ENCODE data around the gene PLPPR3.
A peak's percentile ranks its signal among the peaks of the same experiment; 100 is the strongest.

The PLPPR3 gene

DNA sequence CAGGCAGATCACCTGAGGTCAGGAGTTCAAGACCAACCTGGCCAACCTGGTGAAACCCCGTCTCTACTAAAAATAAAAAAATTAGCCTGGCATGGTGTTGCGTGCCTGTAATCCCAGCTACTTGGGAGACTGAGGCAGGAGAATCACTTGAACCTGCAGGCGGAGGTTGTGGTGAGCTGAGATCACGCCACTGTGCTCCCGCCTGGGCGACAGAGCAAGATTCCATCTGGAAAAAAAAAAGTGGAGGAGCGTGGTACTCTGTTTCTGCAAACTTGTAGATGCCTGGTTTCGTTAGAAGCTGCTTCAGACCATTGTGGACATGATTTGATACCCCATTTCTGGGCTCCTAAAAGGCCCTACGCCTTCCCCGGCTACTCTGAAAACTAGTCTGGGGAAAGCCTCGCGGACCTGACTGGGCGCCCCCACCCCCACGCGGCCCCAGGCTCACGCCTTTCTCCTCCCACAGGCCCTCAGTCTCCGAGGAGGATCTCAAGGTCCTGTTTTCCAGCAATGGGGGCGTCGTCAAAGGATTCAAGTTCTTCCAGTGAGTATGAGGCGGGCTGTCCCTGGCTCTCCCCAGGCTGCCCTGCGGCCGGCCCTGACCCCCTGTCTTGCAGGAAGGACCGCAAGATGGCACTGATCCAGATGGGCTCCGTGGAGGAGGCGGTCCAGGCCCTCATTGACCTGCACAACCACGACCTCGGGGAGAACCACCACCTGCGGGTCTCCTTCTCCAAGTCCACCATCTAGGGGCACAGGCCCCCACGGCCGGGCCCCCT, 11.5 kb downstream of the PLPPR3 start:
- H3K4me1 Mint-ChIP-seq: peaks cover 9% of the 10 kb centered on the region
- H3K36me3 Mint-ChIP-seq: peaks cover 59% of the 10 kb centered on the region
- H3K27me3 Mint-ChIP-seq: no peaks in the 10 kb centered on the region
- no peak overlapping the region for H3K4me3 Mint-ChIP-seq
- H3K9me3 Mint-ChIP-seq: no peaks in the 10 kb centered on the region
- no peak for ATAC-seq
- no peak overlapping the region for H3K27ac Mint-ChIP-seq

DNA sequence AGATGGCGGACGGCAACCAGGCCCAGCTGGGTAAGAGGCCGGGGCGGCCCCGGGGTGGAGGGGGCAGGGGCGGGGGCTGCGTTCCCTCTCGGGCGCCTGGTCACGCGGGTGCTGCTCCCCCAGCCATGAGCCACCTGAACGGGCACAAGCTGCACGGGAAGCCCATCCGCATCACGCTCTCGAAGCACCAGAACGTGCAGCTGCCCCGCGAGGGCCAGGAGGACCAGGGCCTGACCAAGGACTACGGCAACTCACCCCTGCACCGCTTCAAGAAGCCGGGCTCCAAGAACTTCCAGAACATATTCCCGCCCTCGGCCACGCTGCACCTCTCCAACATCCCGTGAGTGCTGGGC, 13.4 kb downstream of the PLPPR3 start:
- H3K36me3 Mint-ChIP-seq: peaks cover 60% of the 10 kb centered on the region
- no peak overlapping the region for H3K27ac Mint-ChIP-seq
- no peaks in the 10 kb centered on the region for H3K27me3 Mint-ChIP-seq
- ATAC-seq: no peak
- H3K9me3 Mint-ChIP-seq: no peaks in the 10 kb centered on the region
- H3K4me3 Mint-ChIP-seq: no peak overlapping the region
- peaks cover 10% of the 10 kb centered on the region for H3K4me1 Mint-ChIP-seq

DNA sequence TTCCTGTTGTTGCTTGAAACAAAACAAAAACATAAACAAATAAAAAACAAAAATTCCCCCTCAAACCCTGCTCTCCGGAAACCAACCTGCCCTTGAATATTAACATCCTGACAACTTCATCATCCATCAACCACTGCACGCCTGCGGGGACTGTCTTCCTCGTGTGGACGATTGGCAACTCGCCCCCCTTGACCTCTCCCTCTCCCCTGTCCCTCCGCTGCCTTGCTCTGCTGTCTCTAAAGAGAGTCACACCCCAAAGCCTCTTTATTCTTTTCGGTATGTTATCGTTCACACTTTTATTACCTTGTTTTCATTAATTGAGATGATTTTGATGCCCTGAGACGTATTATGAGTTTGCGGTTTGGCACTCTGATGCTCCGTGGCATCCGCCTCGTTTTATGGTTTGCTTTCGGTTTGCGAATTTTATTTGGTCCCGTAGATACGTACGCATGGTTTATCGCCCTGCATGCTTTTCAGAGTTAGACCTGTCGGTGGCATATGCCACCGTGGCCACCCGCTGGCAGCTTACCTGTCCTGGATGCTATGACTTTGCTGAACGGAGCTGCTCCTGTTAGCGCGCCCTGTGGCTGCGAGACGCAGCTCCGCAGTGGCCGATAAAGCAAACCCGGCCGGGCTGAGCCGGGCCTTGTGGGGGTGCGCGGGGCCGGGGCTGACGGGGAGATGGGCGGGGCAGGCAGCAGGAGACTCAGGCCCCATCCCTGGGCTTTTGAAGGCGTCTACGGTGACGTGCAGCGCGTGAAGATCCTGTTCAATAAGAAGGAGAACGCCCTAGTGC, 13.9 kb downstream of the PLPPR3 start:
- peaks cover 62% of the 10 kb centered on the region for H3K36me3 Mint-ChIP-seq
- no peak overlapping the region for H3K4me3 Mint-ChIP-seq
- peaks cover 16% of the 10 kb centered on the region for H3K4me1 Mint-ChIP-seq
- no peak for ATAC-seq
- H3K27ac Mint-ChIP-seq: no peak overlapping the region
- H3K27me3 Mint-ChIP-seq: no peaks in the 10 kb centered on the region
- H3K9me3 Mint-ChIP-seq: no peaks in the 10 kb centered on the region

DNA sequence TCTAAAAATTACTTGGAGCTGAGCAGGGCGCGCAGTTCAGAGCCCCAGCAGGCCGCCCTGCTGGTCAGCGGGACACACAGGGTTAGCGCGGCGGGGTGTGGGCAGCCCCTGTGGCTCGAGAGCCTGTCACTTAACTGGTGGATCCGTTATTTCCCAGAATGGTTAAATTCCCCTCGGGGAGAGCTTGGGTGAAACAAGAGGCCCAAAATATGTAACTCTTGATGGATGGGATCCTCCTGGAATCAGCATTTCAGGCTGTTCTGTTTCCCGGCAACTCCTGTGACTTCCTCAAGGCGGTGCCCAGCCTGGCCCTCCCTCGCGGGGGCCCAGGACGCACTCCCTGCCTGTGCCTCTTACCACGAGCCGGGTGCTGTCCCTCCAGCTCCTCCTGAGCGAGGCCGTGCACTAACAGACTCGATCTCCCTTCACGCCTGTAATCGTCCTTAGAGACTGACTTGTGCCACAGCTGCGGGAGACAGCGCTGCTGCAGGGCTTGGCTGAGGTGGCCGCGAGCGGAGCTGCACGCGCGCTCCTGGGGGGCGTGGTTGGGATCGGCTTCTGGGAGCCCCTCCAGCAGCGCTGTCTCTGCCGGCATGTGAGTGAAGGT, 14.8 kb downstream of the PLPPR3 start:
- ATAC-seq: no peak
- H3K27ac Mint-ChIP-seq: no peak overlapping the region
- H3K27me3 Mint-ChIP-seq: no peaks in the 10 kb centered on the region
- no peak overlapping the region for H3K4me3 Mint-ChIP-seq
- peaks cover 25% of the 10 kb centered on the region for H3K4me1 Mint-ChIP-seq
- peaks cover 68% of the 10 kb centered on the region for H3K36me3 Mint-ChIP-seq
- no peaks in the 10 kb centered on the region for H3K9me3 Mint-ChIP-seq

DNA sequence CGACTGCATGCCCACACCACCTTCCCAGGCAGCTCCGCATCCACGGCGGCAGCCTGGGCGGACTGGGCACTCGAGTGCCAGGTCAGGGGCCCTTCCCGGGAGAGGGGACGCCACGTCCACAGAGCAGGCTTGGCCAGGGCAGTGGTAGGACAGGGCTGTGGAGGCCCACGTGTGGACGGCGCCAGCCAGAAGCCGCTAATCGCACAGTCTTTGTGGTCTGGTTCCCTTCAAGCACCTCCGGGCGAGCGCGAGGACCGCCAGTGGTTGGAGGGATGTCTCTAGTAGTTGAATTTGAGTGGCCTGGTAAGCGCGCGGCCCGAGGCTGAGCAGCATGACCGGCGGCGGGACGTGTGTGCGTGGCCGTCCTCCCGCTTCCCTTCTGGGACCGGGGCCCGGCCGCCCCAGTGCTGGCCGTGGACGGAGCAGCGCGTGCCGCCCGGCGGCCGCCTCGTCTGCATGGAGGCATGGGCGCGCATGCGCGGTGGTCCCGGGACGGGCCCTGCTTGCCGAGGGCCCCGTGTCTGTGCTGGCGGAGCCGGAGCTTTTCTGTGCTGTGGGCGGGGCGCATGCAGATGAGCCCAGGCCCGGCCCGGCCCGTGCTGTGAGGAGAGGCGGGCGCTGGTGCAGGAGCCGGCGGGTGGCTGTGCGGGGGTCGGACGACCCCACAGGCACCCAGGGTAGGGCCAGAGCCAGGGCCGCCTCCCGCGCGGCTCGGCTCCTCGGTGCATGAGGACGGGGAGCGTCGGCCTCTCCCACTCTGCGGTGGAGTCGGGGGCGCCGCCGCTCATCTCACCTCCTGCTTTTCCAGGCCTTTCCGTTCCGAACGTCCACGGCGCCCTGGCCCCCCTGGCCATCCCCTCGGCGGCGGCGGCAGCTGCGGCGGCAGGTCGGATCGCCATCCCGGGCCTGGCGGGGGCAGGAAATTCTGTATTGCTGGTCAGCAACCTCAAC, 15.9 kb downstream of the PLPPR3 start:
- peaks cover 35% of the 10 kb centered on the region for H3K4me1 Mint-ChIP-seq
- ATAC-seq: peak; percentile 41
- no peak overlapping the region for H3K4me3 Mint-ChIP-seq
- H3K27me3 Mint-ChIP-seq: no peaks in the 10 kb centered on the region
- peaks cover 61% of the 10 kb centered on the region for H3K36me3 Mint-ChIP-seq
- no peak overlapping the region for H3K27ac Mint-ChIP-seq
- no peaks in the 10 kb centered on the region for H3K9me3 Mint-ChIP-seq

DNA sequence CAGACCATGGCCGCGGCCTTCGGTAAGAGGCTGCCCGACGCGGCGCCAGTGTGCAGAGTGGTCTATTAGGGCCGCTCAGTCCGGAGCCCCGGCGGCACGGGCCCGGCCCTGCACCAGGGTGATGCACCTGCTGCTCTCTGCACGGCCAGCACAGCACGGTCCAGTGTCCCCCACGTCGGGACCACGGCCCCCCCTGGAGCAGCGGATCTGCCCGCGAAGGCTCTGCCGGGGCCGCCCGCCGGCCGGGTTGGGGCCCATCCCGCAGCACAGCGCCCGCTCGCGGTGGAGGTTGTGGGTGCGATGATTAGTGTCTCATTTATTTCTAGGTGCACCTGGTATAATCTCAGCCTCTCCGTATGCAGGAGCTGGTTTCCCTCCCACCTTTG, 16.6 kb downstream of the PLPPR3 start:
- H3K9me3 Mint-ChIP-seq: no peaks in the 10 kb centered on the region
- H3K27me3 Mint-ChIP-seq: no peaks in the 10 kb centered on the region
- ATAC-seq: peak; percentile 22
- H3K4me3 Mint-ChIP-seq: no peak overlapping the region
- no peak overlapping the region for H3K27ac Mint-ChIP-seq
- H3K4me1 Mint-ChIP-seq: peaks cover 42% of the 10 kb centered on the region
- peaks cover 59% of the 10 kb centered on the region for H3K36me3 Mint-ChIP-seq

DNA sequence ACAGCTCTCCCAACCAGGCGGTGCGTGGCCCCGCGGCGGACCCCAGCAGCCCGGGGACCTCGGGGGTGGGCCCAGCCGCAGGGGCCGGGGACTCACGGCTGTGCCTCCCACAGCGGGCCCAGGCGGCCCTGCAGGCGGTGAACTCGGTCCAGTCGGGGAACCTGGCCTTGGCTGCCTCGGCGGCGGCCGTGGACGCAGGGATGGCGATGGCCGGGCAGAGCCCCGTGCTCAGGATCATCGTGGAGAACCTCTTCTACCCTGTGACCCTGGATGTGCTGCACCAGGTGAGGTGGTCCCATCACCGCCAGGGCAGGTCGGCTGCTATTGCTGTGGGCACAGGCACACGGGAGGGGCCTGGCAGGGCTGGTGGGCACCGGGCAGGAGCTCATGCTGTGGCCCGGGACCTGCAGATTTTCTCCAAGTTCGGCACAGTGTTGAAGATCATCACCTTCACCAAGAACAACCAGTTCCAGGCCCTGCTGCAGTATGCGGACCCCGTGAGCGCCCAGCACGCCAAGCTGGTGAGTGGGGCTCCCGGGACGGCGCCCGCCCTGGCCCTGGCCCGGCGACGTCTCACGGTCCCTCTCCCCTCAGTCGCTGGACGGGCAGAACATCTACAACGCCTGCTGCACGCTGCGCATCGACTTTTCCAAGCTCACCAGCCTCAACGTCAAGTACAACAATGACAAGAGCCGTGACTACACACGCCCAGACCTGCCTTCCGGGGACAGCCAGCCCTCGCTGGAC, 17.2 kb downstream of the PLPPR3 start:
- Mint-ChIP-seq H3K27me3 (no peaks in the 10 kb centered on the region), H3K9me3 (no peaks in the 10 kb centered on the region), H3K27ac (no peak overlapping the region), H3K36me3 (peaks cover 59% of the 10 kb centered on the region), H3K4me3 (no peak overlapping the region), H3K4me1 (peaks cover 48% of the 10 kb centered on the region)
- ATAC-seq: no peak

DNA sequence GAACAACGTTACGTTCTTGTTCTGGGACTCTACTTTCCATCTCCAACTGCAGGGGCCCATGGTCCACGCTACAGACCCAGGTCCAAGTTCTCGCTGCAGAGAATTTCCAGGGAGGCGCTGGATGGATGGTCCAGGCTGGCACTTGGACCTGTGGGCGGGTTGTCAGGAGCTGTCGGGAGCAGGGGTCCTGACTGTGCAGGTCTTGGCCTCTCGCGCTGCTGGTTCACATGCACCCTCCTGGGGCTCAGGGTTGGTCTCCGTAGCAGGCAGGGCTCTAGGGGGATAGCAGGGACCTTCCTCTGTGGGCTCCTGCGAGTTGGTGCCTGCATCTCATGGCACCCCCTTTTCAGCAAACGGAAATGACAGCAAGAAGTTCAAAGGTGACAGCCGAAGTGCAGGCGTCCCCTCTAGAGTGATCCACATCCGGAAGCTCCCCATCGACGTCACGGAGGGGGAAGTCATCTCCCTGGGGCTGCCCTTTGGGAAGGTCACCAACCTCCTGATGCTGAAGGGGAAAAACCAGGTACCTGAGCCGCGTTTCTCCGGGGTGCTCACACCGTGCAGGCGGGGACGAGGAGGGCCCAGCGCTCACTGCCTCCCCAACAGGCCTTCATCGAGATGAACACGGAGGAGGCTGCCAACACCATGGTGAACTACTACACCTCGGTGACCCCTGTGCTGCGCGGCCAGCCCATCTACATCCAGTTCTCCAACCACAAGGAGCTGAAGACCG, 17.9 kb downstream of the PLPPR3 start:
- peaks cover 55% of the 10 kb centered on the region for H3K4me1 Mint-ChIP-seq
- no peak for ATAC-seq
- H3K4me3 Mint-ChIP-seq: no peak overlapping the region
- H3K27me3 Mint-ChIP-seq: no peaks in the 10 kb centered on the region
- H3K9me3 Mint-ChIP-seq: no peaks in the 10 kb centered on the region
- H3K27ac Mint-ChIP-seq: no peak overlapping the region
- peaks cover 65% of the 10 kb centered on the region for H3K36me3 Mint-ChIP-seq

DNA sequence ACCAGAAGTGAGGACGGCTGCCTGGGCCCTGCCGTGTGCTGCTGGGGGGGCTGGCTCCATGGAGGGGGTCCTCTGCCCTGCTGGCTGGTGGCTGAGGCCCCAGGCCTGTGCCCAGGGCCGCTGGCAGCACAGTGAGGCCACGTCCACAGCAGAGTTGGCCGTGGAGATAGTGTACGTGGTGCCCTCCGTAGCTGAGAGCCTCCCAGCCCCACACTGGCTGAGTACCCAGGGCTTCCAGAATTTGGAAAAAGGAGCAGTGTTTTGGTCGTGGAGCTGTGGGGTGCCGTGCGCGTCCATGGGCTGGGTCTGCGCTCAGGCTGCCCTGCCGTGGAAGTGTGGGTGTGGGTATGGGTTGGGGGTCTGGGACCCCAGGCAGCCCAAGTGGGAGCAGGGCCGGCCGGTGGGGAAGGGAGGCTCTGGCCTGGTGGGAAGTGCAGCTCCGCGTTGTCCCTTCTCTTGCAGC, 18.6 kb downstream of the PLPPR3 start:
- Mint-ChIP-seq H3K27ac (no peak overlapping the region), H3K36me3 (peaks cover 64% of the 10 kb centered on the region), H3K4me1 (peaks cover 57% of the 10 kb centered on the region), H3K9me3 (no peaks in the 10 kb centered on the region), H3K4me3 (no peak overlapping the region), H3K27me3 (no peaks in the 10 kb centered on the region)
- no peak for ATAC-seq

DNA sequence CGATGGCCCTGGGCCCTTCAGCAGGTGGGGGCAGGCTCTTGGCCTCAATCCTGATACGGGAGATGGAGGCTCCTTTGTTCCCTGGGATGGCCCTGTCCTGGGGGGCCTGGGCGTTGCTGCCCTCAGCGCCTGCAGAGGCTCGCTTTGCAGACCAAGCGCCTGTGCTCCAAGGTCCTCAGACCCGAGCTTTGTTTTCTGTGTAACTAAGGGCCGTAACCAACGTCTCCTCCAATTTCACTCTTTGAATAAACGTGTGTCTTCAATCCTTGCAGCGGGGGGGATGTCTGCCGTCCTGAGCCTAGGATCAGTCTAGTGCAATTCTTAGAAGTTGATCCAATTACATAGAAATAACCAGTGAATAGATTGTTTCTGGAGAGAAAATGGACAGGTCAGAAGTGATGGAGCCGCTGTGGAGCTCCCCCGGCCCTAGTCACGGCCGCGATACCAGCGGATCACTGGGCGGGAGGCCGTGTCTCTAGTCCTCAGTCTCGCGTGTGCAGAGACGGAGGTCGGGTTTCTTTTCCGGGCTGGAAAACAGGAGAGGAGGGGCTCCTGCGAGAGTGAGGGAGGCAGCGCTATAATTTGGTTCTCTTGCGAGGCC, 19.2 kb downstream of the PLPPR3 start:
- peaks cover 54% of the 10 kb centered on the region for H3K4me1 Mint-ChIP-seq
- H3K27ac Mint-ChIP-seq: no peak overlapping the region
- H3K9me3 Mint-ChIP-seq: no peaks in the 10 kb centered on the region
- no peak for ATAC-seq
- peaks cover 59% of the 10 kb centered on the region for H3K36me3 Mint-ChIP-seq
- H3K27me3 Mint-ChIP-seq: no peaks in the 10 kb centered on the region
- H3K4me3 Mint-ChIP-seq: no peak overlapping the region

DNA sequence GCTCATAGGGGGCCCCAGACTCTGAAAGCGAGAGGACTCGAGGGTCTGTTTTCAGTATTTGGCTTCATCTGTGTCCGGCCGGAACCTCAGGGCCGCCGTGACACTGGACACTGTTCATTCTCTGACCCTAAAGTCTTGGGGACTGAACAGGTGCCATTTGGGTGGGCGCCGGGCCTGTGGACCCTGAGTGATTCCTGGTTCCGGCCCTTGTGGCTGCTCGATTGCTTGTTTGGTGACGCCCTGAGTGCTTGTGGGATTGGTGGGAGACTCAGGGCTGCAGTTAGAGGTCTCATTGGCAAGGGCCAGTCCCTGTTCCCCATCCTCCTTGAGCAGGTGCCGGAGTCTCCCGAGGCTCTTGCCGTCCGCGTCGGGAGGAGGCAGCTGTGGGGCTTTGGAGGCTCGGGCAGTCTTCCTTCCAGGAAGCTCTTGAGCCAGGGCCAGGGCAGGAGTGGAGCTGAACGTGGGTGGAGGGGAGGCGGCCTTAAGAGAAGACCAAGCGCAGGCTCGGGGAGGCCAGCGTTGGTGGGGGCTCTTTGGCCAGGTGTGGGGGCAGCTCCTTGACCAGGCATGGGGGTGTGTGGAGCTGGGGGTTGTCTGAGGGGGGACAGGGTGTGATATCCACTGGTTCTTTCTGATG, 19.8 kb downstream of the PLPPR3 start:
- no peak for ATAC-seq
- peaks cover 48% of the 10 kb centered on the region for H3K4me1 Mint-ChIP-seq
- H3K27ac Mint-ChIP-seq: peak overlapping the region; percentile 90
- H3K9me3 Mint-ChIP-seq: no peaks in the 10 kb centered on the region
- peaks cover 53% of the 10 kb centered on the region for H3K36me3 Mint-ChIP-seq
- H3K27me3 Mint-ChIP-seq: no peaks in the 10 kb centered on the region
- H3K4me3 Mint-ChIP-seq: peak overlapping the region; percentile 15

DNA sequence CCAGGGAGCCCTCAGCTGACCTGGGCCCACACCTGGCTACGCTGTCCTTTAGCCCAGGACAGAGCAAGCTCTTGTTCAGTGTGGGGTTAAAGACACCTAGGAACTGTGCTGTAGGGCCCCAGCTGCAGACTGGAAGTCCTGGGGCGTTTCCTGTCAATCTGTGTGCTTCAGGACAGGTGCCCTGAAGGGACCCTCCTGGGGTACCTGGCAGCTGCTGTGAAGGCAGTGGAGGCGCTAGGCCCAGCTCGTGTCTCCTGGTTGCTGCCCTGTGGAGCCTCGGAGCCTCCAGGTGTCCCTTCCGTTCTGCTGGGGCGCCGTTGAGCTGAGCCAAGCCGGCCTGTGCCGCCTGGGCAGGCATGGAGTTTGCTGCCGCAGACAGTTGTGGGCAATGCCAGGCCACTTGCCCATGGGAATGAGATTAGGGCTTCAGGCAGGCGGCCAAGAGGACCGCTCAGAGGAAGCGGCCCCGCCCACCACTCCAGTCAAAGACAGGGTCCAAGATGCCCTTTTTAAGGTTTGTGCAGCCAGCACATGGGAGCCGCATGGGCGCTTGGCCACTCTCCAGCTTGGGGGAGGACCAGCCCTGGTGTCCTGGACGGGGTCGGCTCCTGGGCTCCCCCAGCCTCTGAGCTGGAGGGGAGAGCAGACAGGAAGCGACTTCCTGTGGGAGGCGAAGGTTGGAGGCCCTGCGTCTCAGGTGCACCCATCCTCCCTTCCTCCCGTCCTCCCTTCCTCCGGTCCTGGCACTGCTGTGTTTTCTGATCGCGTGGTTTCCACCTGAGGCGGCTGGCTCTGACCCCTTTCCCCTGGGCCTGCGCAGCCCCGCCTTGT, 20.5 kb downstream of the PLPPR3 start:
- Mint-ChIP-seq H3K36me3 (peaks cover 47% of the 10 kb centered on the region), H3K9me3 (no peaks in the 10 kb centered on the region), H3K27me3 (no peaks in the 10 kb centered on the region), H3K4me1 (peaks cover 52% of the 10 kb centered on the region), H3K4me3 (peak overlapping the region; percentile 48), H3K27ac (peak overlapping the region; percentile 90)
- no peak for ATAC-seq
